Stimulated activated CD4-positive, alpha-beta T cell treated with anti-CD3 and anti-CD28 coated beads, TNF-alpha, amount 100 ng/mL, for 48 hours (primary cell): ENCODE data around the gene POLR1H.
"Not testable (repeated sequence)": the region's sequence is repeated elsewhere in the genome, so short reads cannot be mapped to it uniquely, and the experiment has no call there.

Experiments used
- DNase-seq, 3 donors: peaks; one replicate each; pipeline ENCODE4 v3.0.0-alpha.2; 2020; ENCODE audit warnings: low read depth in 3 of 3

The POLR1H gene

GRCh38 chr6:30061092-30061857 lies at the start of gene POLR1H:
TSS of gene POLR1H (plus strand) at chr6:30061265. CDS start at chr6:30061525, 260 bp downstream.
- DNase-seq = peak; percentile 62 to 77 (median 73)

- DNase-seq = no peak
Observed at GRCh38 chr6:30013291-30013922, 47.7 kb upstream of the POLR1H start.

GRCh38 chr6:30019819-30020218 lies 41.2 kb upstream of the POLR1H start:
- no peak for DNase-seq

GRCh38 chr6:30020626-30021025 lies 40.4 kb upstream of the POLR1H start:
- no peak for DNase-seq

- no peak for DNase-seq
Observed at GRCh38 chr6:30022189-30022588, 38.9 kb upstream of the POLR1H start.

GRCh38 chr6:30022712-30023111 lies 38.4 kb upstream of the POLR1H start:
- not testable (repeated sequence) for DNase-seq

GRCh38 chr6:30025186-30025585 lies 35.9 kb upstream of the POLR1H start:
- no peak for DNase-seq

- no peak for DNase-seq
Observed at GRCh38 chr6:30029588-30029987, 31.5 kb upstream of the POLR1H start.

- DNase-seq = no peak
Observed at GRCh38 chr6:30031381-30031780, 29.7 kb upstream of the POLR1H start.

GRCh38 chr6:30033440-30033839 lies 27.6 kb upstream of the POLR1H start:
- not testable (repeated sequence) for DNase-seq

GRCh38 chr6:30035784-30036183 lies 25.3 kb upstream of the POLR1H start:
- no peak for DNase-seq

GRCh38 chr6:30037182-30037788 lies 23.8 kb upstream of the POLR1H start:
- DNase-seq = no peak

GRCh38 chr6:30041221-30041620 lies 19.8 kb upstream of the POLR1H start:
- no peak for DNase-seq

- DNase-seq = no peak
Observed at GRCh38 chr6:30041821-30042220, 19.2 kb upstream of the POLR1H start.

GRCh38 chr6:30042476-30042875 lies 18.6 kb upstream of the POLR1H start:
- DNase-seq = no peak

GRCh38 chr6:30042914-30043313 lies 18.2 kb upstream of the POLR1H start:
- DNase-seq = no peak

GRCh38 chr6:30043744-30044143 lies 17.3 kb upstream of the POLR1H start:
- DNase-seq = no peak

- no peak for DNase-seq
Observed at GRCh38 chr6:30044630-30045029, 16.4 kb upstream of the POLR1H start.

- DNase-seq = no peak
Observed at GRCh38 chr6:30047220-30047619, 13.8 kb upstream of the POLR1H start.

- no peak for DNase-seq
Observed at GRCh38 chr6:30053682-30054081, 7.4 kb upstream of the POLR1H start.

GRCh38 chr6:30055513-30055912 lies 5.6 kb upstream of the POLR1H start:
- DNase-seq = no peak

- peak in 1 of 3 donors; percentile 10 for DNase-seq
Observed at GRCh38 chr6:30060606-30061091, 416 bp upstream of the POLR1H start.
